HCT116 (cell line): ENCODE results near the gene CRCP. TPM values are rescaled to one million over a fixed set of nuclear protein-coding genes. Genes with fewer than 3 reads are reported as not detected.
"Not testable (repeated sequence)": the region's sequence is repeated elsewhere in the genome, so short reads cannot be mapped to it uniquely, and the experiment has no call there.

Source experiments
- ATAC-seq: fragments of 200-7000 bp; cut with Tn5 transposase; 2 replicates; pipeline ENCODE4 v1.9.1; 2020; ENCODE audit warnings: mild to moderate bottlenecking, moderate library complexity
- BruUV-seq: library from RNA; stranded (reverse); fragments of 400-500 nt; replicated peaks from 2 replicates; lab custom pipeline; 2021; lab: Mats Ljungman, UMichigan
- CTCF ChIA-PET: fragments of 300-600 bp; sonication (Branson Sonifier 250); formaldehyde crosslinking; loops from one replicate; lab custom pipeline; 2021; ENCODE audit warnings: antibody characterized with exemption; lab: Charles Lee
- POLR2A ChIA-PET: fragments of 300-600, 350-600 bp; sonication (Branson Sonifier 250); formaldehyde crosslinking; loops from one replicate; lab custom pipeline; 2021; ENCODE audit warnings: antibody characterized with exemption; lab: Charles Lee
- RAD21 ChIA-PET, 2 experiments: fragments of 300-600 bp; sonication (Branson Sonifier 250); formaldehyde crosslinking; loops; one replicate each; lab custom pipeline; 2023; ENCODE audit warnings: low total read pairs in 2 of 2; ENCODE audit not compliant: uncharacterized antibody in 2 of 2, unreplicated experiment in 2 of 2, low non-redundant PET in 1 of 2; lab: Charles Lee
- DNase-seq: peaks from one replicate; pipeline ENCODE4 v3.0.0-alpha.2; 2010; ENCODE audit warnings: low read depth, low spot score
- H2AFZ ChIP-seq: fragments of 200-600 bp; shearing (Covaris generic), sonication (generic); 2 replicates; pipeline ENCODE4 v1.6.1; 2017; ENCODE audit warnings: low read depth, mixed run types, mixed read lengths, antibody characterized with exemption, low read length; ENCODE audit not compliant: poor library complexity, severe bottlenecking
- H3K27ac ChIP-seq: 2 replicates; pipeline ENCODE4 v1.5.1; 2012; ENCODE audit warnings: low read depth, low read length
- H3K27me3 ChIP-seq: fragments of 200-600 bp; sonication (generic); 2 replicates; pipeline ENCODE4 v1.6.1; 2016; ENCODE audit warnings: mixed run types, low read length, mixed read lengths; ENCODE audit not compliant: insufficient read depth
- H3K36me3 ChIP-seq, 2 experiments: fragments of 200-500 bp in 1 of 2; fragments of 200-600 bp in 1 of 2; sonication (Bioruptor generic) in 1 of 2; sonication (generic) in 1 of 2; 2 replicates each; pipeline versions ENCODE4 v1.5.1 to v1.6.1; 2014 to 2016; ENCODE audit warnings: low read length in 2 of 2, inconsistent platforms in 1 of 2, mixed read lengths in 1 of 2, mixed run types in 1 of 2; ENCODE audit not compliant: insufficient read depth in 2 of 2, control insufficient read depth in 1 of 2
- H3K4me1 ChIP-seq, 2 experiments: fragments of 200-600 bp in 1 of 2; sonication (generic) in 1 of 2; 2 replicates each; pipeline versions ENCODE4 v1.5.1 to v1.6.1; 2012 to 2017; ENCODE audit warnings: low read length in 2 of 2, inconsistent platforms in 1 of 2, mild to moderate bottlenecking in 1 of 2, mixed read lengths in 1 of 2, mixed run types in 1 of 2, moderate library complexity in 1 of 2; ENCODE audit not compliant: insufficient read depth in 2 of 2, control insufficient read depth in 1 of 2
- H3K4me2 ChIP-seq: fragments of 200-600 bp; sonication (generic); 2 replicates; pipeline ENCODE4 v1.6.1; 2017; ENCODE audit warnings: mixed run types, low read length, mixed read lengths
- H3K4me3 ChIP-seq, 2 experiments: fragments of 200-600 bp in 1 of 2; sonication (generic) in 1 of 2; replicated peaks in 1 of 2; 2 replicates each; pipeline ENCODE4 v1.5.1; 2011 to 2016; ENCODE audit warnings: low read length in 2 of 2, control low read depth in 1 of 2, low read depth in 1 of 2, mild to moderate bottlenecking in 1 of 2, mixed read lengths in 1 of 2, mixed run types in 1 of 2
- H3K79me2 ChIP-seq: fragments of 200-600 bp; sonication (generic); 2 replicates; pipeline ENCODE4 v1.6.1; 2017; ENCODE audit warnings: mild to moderate bottlenecking, mixed run types, low read length, moderate library complexity, mixed read lengths; ENCODE audit not compliant: insufficient read depth
- H3K9ac ChIP-seq: fragments of 200-600 bp; sonication (generic); 2 replicates; pipeline ENCODE4 v1.6.1; 2016; ENCODE audit warnings: low read length, mixed read lengths
- H3K9me2 ChIP-seq: fragments of 200-600 bp; sonication (generic), shearing (Covaris generic); 2 replicates; pipeline ENCODE4 v1.6.1; 2017; ENCODE audit warnings: mixed run types, mild to moderate bottlenecking, moderate library complexity; ENCODE audit not compliant: insufficient read depth
- H3K9me3 ChIP-seq, 2 experiments: fragments of 200-500 bp in 1 of 2; fragments of 200-600 bp in 1 of 2; sonication (Bioruptor generic) in 1 of 2; sonication (generic) in 1 of 2; 2 replicates each; pipeline ENCODE4 v1.6.1; 2014 to 2017; ENCODE audit warnings: low read length in 2 of 2, mixed read lengths in 2 of 2, inconsistent platforms in 1 of 2, low read depth in 1 of 2, mild to moderate bottlenecking in 1 of 2, mixed run types in 1 of 2, moderate library complexity in 1 of 2; ENCODE audit not compliant: control insufficient read depth in 1 of 2, insufficient read depth in 1 of 2
- H4K20me1 ChIP-seq: fragments of 200-600 bp; sonication (generic), shearing (Covaris generic); 2 replicates; pipeline ENCODE4 v1.6.1; 2017; ENCODE audit warnings: mixed run types, mild to moderate bottlenecking, moderate library complexity; ENCODE audit not compliant: insufficient read depth
- ATF3 ChIP-seq: IDR thresholded peaks from 2 replicates; pipeline ENCODE4 v1.6.1; 2012
- CBX3 ChIP-seq: IDR thresholded peaks from 2 replicates; pipeline ENCODE4 v1.6.1; 2012; ENCODE audit warnings: low read depth
- CEBPB ChIP-seq: IDR thresholded peaks from 2 replicates; pipeline ENCODE4 v1.6.1; 2012; ENCODE audit warnings: low read depth
- ELF1 ChIP-seq: IDR thresholded peaks from 2 replicates; pipeline ENCODE4 v1.6.1; 2012; ENCODE audit warnings: low read depth, borderline replicate concordance
- EZH2phosphoT487 ChIP-seq: fragments of 200-600 bp; IDR thresholded peaks from 2 replicates; pipeline ENCODE4 v1.6.1; 2018; ENCODE audit warnings: antibody characterized with exemption, borderline replicate concordance
- POLR2A ChIP-seq: IDR thresholded peaks from 2 replicates; pipeline ENCODE4 v1.7.0; 2011; ENCODE audit warnings: borderline replicate concordance; ENCODE audit not compliant: insufficient read depth, insufficient read length; ENCODE audit errors: extremely low read depth
- POLR2AphosphoS5 ChIP-seq: IDR thresholded peaks from 2 replicates; pipeline ENCODE4 v1.6.1; 2011; ENCODE audit warnings: mild to moderate bottlenecking, low read depth, low read length, moderate library complexity
- SIN3A ChIP-seq: IDR thresholded peaks from 2 replicates; pipeline ENCODE4 v1.6.1; 2012; ENCODE audit warnings: low read depth
- SP1 ChIP-seq: IDR thresholded peaks from 2 replicates; pipeline ENCODE4 v1.6.1; 2012; ENCODE audit warnings: low read depth
- SRF ChIP-seq: IDR thresholded peaks from 2 replicates; pipeline ENCODE4 v1.6.1; 2012; ENCODE audit warnings: low read depth
- TCF7L2 ChIP-seq: IDR thresholded peaks from 2 replicates; pipeline ENCODE4 v1.7.0; 2011; ENCODE audit warnings: borderline replicate concordance, inconsistent platforms; ENCODE audit not compliant: insufficient read depth, insufficient read length; ENCODE audit errors: extremely low read depth
- YY1 ChIP-seq: IDR thresholded peaks from 2 replicates; pipeline ENCODE4 v1.6.1; 2011; ENCODE audit warnings: low read length, low read depth, moderate library complexity, mild to moderate bottlenecking; ENCODE audit not compliant: insufficient replicate concordance; ENCODE audit errors: extremely low read depth
- ZNF274 ChIP-seq: fragments of 200-500 bp; sonication (Bioruptor generic); IDR thresholded peaks from 2 replicates; pipeline ENCODE4 v1.6.1; 2014; ENCODE audit warnings: mild to moderate bottlenecking, low read depth, low read length, inconsistent platforms
- intact Hi-C: fragments of 100-400 bp; cut with micrococcal nuclease; formaldehyde crosslinking; loops from 2 replicates; pipeline ENCODE4 v1.10.0; 2022
- total RNA-seq: library from RNA; stranded (reverse); gene quantifications from one replicate; pipeline ENCODE4 v1.2.1, GENCODE V29; 2021; ENCODE audit not compliant: unreplicated experiment
- TF ChIP-seq, protein P1 (sequence below): IDR thresholded peaks from 2 replicates; pipeline ENCODE4 v1.6.1; 2012

Gene CRCP
- total RNA-seq, 1 experiment from 2014 or later: 28.4 TPM

GRCh38 chr7:66102168-66102567 is 12.5 kb upstream of the CRCP start:
- H3K9me3 ChIP-seq, RAD21 ChIA-PET, H2AFZ ChIP-seq, H3K9me2 ChIP-seq, BruUV-seq, H3K4me3 ChIP-seq, H3K79me2 ChIP-seq, H3K36me3 ChIP-seq, ATAC-seq, H3K9ac ChIP-seq, CTCF ChIA-PET, H3K27me3 ChIP-seq, H3K27ac ChIP-seq, H4K20me1 ChIP-seq, intact Hi-C loops, DNase-seq: not testable (repeated sequence)
- Histone ChIP-seq H3K4me1 (peaks cover 54 to 77% of the 10 kb centered on the region in 2 experiments), H3K4me2 (peak overlapping the region; percentile 54; the same call in 1 of the 2 replicates)
- POLR2A ChIA-PET: interaction anchor here (0.7 kb wide), 1 partner anchor 22 kb away, joined by 3 read pairs; no protein-coding TSS in a partner anchor

- POLR2A ChIA-PET, H3K79me2 ChIP-seq, H4K20me1 ChIP-seq, ATAC-seq, H2AFZ ChIP-seq, H3K9me2 ChIP-seq, intact Hi-C loops, H3K27me3 ChIP-seq, H3K27ac ChIP-seq, DNase-seq, H3K36me3 ChIP-seq, H3K4me2 ChIP-seq, CTCF ChIA-PET, H3K9ac ChIP-seq, H3K9me3 ChIP-seq, BruUV-seq, H3K4me3 ChIP-seq: not testable (repeated sequence)
- peaks cover 67 to 90% of the 10 kb centered on the region in 2 experiments for H3K4me1 ChIP-seq
- RAD21 ChIA-PET: interaction anchor here in 1 of 2 experiments (0.6 kb wide), 1 partner anchor 790 kb away, joined by 3 read pairs; no protein-coding TSS in a partner anchor
These were observed 10.7 kb upstream of the CRCP start for GRCh38 chr7:66103994-66104393.

GRCh38 chr7:66105263-66105748 is 9.3 kb upstream of the CRCP start:
- CTCF ChIA-PET: no interaction called here
- Histone ChIP-seq H2AFZ (no peak overlapping the region), H3K9ac (peak overlapping the region; percentile 39), H3K27me3 (no peaks in the 10 kb centered on the region), H3K27ac (peak overlapping the region; percentile 65), H3K4me1 (peaks cover 69 to 88% of the 10 kb centered on the region in 2 experiments), H3K9me3 (no peaks in the 10 kb centered on the region), H4K20me1 (no peaks in the 10 kb centered on the region), H3K4me3 (0 out of 4 replicates have a peak overlapping the region, but pooled peaks of 1 of the 2 experiments have one; percentile 15), H3K79me2 (no peaks in the 10 kb centered on the region), H3K4me2 (peak overlapping the region; percentile 50), H3K9me2 (no peaks in the 10 kb centered on the region), H3K36me3 (no peaks in the 10 kb centered on the region)
- intact Hi-C loops: no loop called here
- RAD21 ChIA-PET: no interaction called here
- DNase-seq (no peak), ATAC-seq (no peak)
- TF ChIP-seq CBX3: no peak
- TF ChIP-seq POLR2A: no peak
- no peak for TF ChIP-seq SIN3A
- no peak for TF ChIP-seq SRF
- no peak for TF ChIP-seq YY1
- TF ChIP-seq ZNF274: no peak
- TF ChIP-seq ATF3: no peak
- no peak for TF ChIP-seq TCF7L2
- TF ChIP-seq, protein P1, sequence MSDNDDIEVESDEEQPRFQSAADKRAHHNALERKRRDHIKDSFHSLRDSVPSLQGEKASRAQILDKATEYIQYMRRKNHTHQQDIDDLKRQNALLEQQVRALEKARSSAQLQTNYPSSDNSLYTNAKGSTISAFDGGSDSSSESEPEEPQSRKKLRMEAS: no peak
- no peak for TF ChIP-seq ELF1
- TF ChIP-seq POLR2AphosphoS5: no peak
- no peak for TF ChIP-seq SP1
- TF ChIP-seq EZH2phosphoT487: no peak
- TF ChIP-seq CEBPB: no peak
- TSS peak; percentile 100 for BruUV-seq
- POLR2A ChIA-PET: no interaction called here
